Coronary artery (tissue), 2 donors: ENCODE data around the gene FAF2.
A peak's percentile ranks its signal among the peaks of the same experiment; 100 is the strongest.
"Not testable (repeated sequence)": the region's sequence is repeated elsewhere in the genome, so short reads cannot be mapped to it uniquely, and the experiment has no call there.

ENCODE experiments used
- DNase-seq: peaks from one replicate; pipeline ENCODE4 v3.0.0-alpha.2; 2017; ENCODE audit warnings: low spot score
- H3K27ac ChIP-seq, 2 donors: fragments of 200-600 bp; sonication (generic); one replicate each; pipeline ENCODE4 v1.5.1; 2016 to 2019
- H3K4me3 ChIP-seq: fragments of 200-600 bp; sonication (generic); 2 replicates; pipeline ENCODE4 v1.5.1; 2016; ENCODE audit warnings: mild to moderate bottlenecking, moderate library complexity
- TF ChIP-seq, protein P1 (sequence below): fragments of 200-600 bp; sonication (generic); IDR thresholded peaks from one replicate; pipeline ENCODE4 v1.5.1; 2019; ENCODE audit warnings: antibody characterized with exemption

Gene FAF2

DNA sequence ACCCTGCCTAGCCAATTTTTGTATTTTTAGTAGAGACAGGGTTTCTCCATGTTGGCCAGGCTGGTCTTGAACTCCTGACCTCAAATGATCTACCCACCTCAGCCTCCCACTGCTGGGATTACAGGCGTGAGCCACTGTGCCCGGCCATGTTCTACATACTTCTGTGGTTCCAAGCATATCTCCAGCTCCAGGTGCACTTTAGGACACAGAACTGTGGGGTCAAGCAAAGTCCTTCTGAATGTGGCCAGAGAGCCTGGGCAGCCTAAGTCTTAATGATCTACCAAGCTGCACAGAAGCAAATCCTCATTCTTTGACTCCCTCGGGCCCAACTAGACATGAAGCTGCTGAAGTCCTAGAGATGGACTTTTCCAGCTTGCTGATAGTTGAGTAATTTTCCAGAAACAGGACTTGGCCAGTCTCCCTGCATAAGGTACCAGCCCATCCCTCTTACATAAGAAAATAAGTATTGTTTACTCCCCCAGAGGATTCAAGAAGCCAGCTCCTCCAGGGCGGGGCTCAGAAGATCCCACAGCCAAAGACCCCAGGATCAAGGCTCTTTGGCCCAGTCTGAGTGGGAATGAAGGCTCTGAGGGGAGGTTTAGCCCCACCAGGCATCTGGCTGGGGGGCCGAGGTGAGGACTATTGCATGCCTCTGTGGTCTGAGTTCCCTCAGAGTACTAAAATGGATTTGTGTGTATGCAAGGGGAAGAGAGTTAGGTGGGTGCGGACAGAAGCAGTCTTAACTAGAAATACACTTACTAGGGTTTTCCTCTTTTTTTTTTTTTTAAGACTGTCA lies 40.5 kb upstream of the FAF2 start:
- no peak for DNase-seq
- H3K27ac ChIP-seq: peak overlapping the region in 1 of 2 donors; percentile 63
- H3K4me3 ChIP-seq: no peak overlapping the region
- TF ChIP-seq, protein P1, sequence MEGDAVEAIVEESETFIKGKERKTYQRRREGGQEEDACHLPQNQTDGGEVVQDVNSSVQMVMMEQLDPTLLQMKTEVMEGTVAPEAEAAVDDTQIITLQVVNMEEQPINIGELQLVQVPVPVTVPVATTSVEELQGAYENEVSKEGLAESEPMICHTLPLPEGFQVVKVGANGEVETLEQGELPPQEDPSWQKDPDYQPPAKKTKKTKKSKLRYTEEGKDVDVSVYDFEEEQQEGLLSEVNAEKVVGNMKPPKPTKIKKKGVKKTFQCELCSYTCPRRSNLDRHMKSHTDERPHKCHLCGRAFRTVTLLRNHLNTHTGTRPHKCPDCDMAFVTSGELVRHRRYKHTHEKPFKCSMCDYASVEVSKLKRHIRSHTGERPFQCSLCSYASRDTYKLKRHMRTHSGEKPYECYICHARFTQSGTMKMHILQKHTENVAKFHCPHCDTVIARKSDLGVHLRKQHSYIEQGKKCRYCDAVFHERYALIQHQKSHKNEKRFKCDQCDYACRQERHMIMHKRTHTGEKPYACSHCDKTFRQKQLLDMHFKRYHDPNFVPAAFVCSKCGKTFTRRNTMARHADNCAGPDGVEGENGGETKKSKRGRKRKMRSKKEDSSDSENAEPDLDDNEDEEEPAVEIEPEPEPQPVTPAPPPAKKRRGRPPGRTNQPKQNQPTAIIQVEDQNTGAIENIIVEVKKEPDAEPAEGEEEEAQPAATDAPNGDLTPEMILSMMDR: no peak

GRCh38 chr5:176408252-176408573 lies 40.0 kb upstream of the FAF2 start:
- not testable (repeated sequence) for H3K4me3 ChIP-seq, H3K27ac ChIP-seq, DNase-seq

DNA sequence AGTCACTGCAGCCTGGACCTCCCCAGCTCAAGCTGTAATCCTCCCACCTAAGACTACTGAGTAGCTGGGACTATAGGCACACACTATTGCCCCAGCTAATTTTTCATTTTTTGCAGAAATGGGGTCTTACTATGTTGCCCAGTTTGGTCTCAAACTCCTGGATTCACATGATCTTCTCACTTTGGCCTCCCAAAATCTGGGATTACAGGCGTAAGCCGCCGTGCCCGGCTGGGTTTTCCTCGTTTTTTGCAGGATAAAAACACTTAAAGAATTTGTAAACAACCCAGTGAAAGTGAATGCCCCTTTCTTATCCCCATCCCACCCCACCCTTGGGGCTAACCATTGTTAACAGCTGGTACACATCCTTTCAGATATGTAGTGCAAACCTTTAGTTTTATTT lies 39.6 kb upstream of the FAF2 start:
- TF ChIP-seq, protein P1: no peak
- DNase-seq: peak; percentile 43
- Histone ChIP-seq H3K4me3 (no peak overlapping the region), H3K27ac (no peak overlapping the region)

DNA sequence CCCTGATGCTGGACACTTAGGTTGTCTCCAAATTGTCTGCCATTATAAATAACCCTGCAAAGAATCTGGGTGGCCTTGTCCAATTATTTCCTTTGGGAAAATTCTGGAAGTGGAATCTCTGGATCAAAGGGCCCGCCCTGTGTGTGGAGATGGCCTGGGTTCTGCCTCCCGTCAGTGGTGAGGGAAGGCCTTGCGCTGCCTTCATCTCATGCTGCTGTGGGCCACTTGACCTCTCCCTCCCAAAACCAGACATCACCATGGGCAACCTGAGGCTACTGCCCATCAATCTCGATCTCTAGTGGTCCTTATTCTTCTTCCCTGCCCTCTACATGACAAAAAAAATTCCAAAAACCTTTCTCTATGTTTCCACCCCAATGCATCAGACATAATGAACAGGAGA lies 38.4 kb upstream of the FAF2 start:
- peak; percentile 26 for DNase-seq
- Histone ChIP-seq H3K27ac (no peak overlapping the region), H3K4me3 (no peak overlapping the region)
- TF ChIP-seq, protein P1: no peak

- no peak overlapping the region for H3K4me3 ChIP-seq
- TF ChIP-seq, protein P1: no peak
- no peak overlapping the region for H3K27ac ChIP-seq
- no peak for DNase-seq
These were observed 37.6 kb upstream of the FAF2 start for GRCh38 chr5:176410486-176411180.

- TF ChIP-seq, protein P1: no peak
- DNase-seq: no peak
- no peak overlapping the region for H3K4me3 ChIP-seq
- peak overlapping the region in 1 of 2 donors; percentile 73 for H3K27ac ChIP-seq
These were observed 35.5 kb upstream of the FAF2 start for GRCh38 chr5:176412517-176413254.

DNA sequence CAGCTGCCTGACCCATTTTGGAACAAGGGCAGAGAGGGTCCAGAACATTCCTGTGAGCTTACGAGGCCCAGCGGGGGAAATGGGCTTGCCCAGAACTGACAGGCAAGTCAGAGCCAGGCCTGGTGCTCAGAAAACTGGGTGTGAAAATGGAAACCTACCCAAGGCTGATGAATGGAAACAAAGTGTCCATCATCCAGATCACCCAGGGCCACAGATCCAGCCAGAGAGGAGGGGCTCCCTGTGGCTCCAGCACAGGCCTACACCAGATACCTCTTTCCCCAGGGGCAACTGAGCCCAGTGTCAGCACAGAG lies 35.0 kb upstream of the FAF2 start:
- no peak for DNase-seq
- TF ChIP-seq, protein P1: no peak
- Histone ChIP-seq H3K4me3 (no peak overlapping the region), H3K27ac (peak overlapping the region; percentile 12 to 73)
